IPS-NIHi7 (cell line): ENCODE data around the gene HPGD.
A peak's percentile ranks its signal among the peaks of the same experiment; 100 is the strongest.
"Not testable (repeated sequence)": the region's sequence is repeated elsewhere in the genome, so short reads cannot be mapped to it uniquely, and the experiment has no call there.

Experiments
- DNase-seq: peaks from one replicate; pipeline ENCODE4 v3.0.0; 2012; ENCODE audit warnings: mixed read lengths; ENCODE audit errors: extremely low spot score

HPGD gene

GRCh38 chr4:174526731-174527130, 4.4 kb upstream of the HPGD start:
- DNase-seq: no peak

- no peak for DNase-seq
Measured at GRCh38 chr4:174524242-174524641, 2.0 kb upstream of the HPGD start.

GRCh38 chr4:174523025-174523693, 871 bp upstream of the HPGD start:
- no peak for DNase-seq

- DNase-seq: peak; percentile 19
Measured at GRCh38 chr4:174521800-174522182, 497 bp downstream of the HPGD start.

GRCh38 chr4:174520660-174521059, 1.6 kb downstream of the HPGD start:
- no peak for DNase-seq

GRCh38 chr4:174517502-174518445, 4.5 kb downstream of the HPGD start:
- no peak for DNase-seq

- no peak for DNase-seq
Measured at GRCh38 chr4:174516794-174517193, 5.5 kb downstream of the HPGD start.

- DNase-seq: no peak
Measured at GRCh38 chr4:174516345-174516744, 5.9 kb downstream of the HPGD start.

GRCh38 chr4:174512745-174513144, 9.5 kb downstream of the HPGD start:
- DNase-seq: no peak

- DNase-seq: no peak
Measured at GRCh38 chr4:174505892-174506291, 16.4 kb downstream of the HPGD start.

- no peak for DNase-seq
Measured at GRCh38 chr4:174505007-174505406, 17.3 kb downstream of the HPGD start.

GRCh38 chr4:174503079-174503715, 19.1 kb downstream of the HPGD start:
- DNase-seq: no peak

GRCh38 chr4:174496631-174497432, 25.5 kb downstream of the HPGD start:
- DNase-seq: no peak

GRCh38 chr4:174495626-174496025, 26.7 kb downstream of the HPGD start:
- DNase-seq: no peak

GRCh38 chr4:174494726-174495125, 27.6 kb downstream of the HPGD start:
- no peak for DNase-seq

- DNase-seq: no peak
Measured at GRCh38 chr4:174494146-174494545, 28.1 kb downstream of the HPGD start.

GRCh38 chr4:174490451-174490961, 31.8 kb downstream of the HPGD start:
- DNase-seq: no peak

GRCh38 chr4:174488368-174488767, 33.9 kb downstream of the HPGD start:
- DNase-seq: not testable (repeated sequence)

GRCh38 chr4:174485025-174485424, 37.3 kb downstream of the HPGD start:
- DNase-seq: no peak

- DNase-seq: no peak
Measured at GRCh38 chr4:174483792-174484191, 38.5 kb downstream of the HPGD start.

GRCh38 chr4:174479140-174479539, 43.1 kb downstream of the HPGD start:
- no peak for DNase-seq
